GM12878 (cell line): Measurements from ENCODE around the gene C11orf98. TPM values are rescaled to one million over a fixed set of nuclear protein-coding genes. Genes with fewer than 3 reads are reported as not detected.
A peak's percentile ranks its signal among the peaks of the same experiment; 100 is the strongest.

Source experiments
- BCLAF1 ChIP-seq: fragments of 450-650 bp; IDR thresholded peaks from 2 replicates; pipeline ENCODE4 v1.6.1; 2017; ENCODE audit warnings: antibody characterized with exemption, mild to moderate bottlenecking, moderate library complexity
- CEBPB ChIP-seq, 2 experiments: fragments of 150-350 bp in 1 of 2; IDR thresholded peaks; 2 replicates each; pipeline ENCODE4 v1.6.1; 2012 to 2014; ENCODE audit warnings: low read depth in 2 of 2, low read length in 2 of 2, borderline replicate concordance in 1 of 2, inconsistent platforms in 1 of 2
- CUX1 ChIP-seq: IDR thresholded peaks from 2 replicates; pipeline ENCODE4 v1.6.1; 2012; ENCODE audit warnings: improper control_type of control experiment, low read depth, low read length; ENCODE audit not compliant: insufficient replicate concordance
- FOS ChIP-seq: IDR thresholded peaks from 3 replicates; pipeline ENCODE4 v1.6.1; 2011; ENCODE audit warnings: borderline replicate concordance; ENCODE audit not compliant: insufficient read length; ENCODE audit errors: extremely low read depth
- GABPA ChIP-seq: IDR thresholded peaks from 2 replicates; pipeline ENCODE4 v1.6.1; 2014; ENCODE audit warnings: antibody characterized with exemption, low read depth, mild to moderate bottlenecking, inconsistent platforms
- HCFC1 ChIP-seq: fragments of 150-350 bp; IDR thresholded peaks from 2 replicates; pipeline ENCODE4 v1.6.1; 2014; ENCODE audit warnings: low read length
- LARP7 ChIP-seq: fragments of 450-650 bp; IDR thresholded peaks from 2 replicates; pipeline ENCODE4 v1.6.1; 2017; ENCODE audit warnings: mild to moderate bottlenecking
- NFYA ChIP-seq: IDR thresholded peaks from 2 replicates; pipeline ENCODE4 v1.6.1; 2011; ENCODE audit warnings: low read depth, mild to moderate bottlenecking, low read length, improper control_type of control experiment, borderline replicate concordance
- NFYB ChIP-seq: IDR thresholded peaks from 2 replicates; pipeline ENCODE4 v1.6.1; 2011; ENCODE audit warnings: low read depth, mild to moderate bottlenecking, low read length, improper control_type of control experiment, moderate library complexity; ENCODE audit not compliant: insufficient read depth
- RBBP5 ChIP-seq: fragments of 200-600 bp; sonication (generic); conservative IDR thresholded peaks from 2 replicates; pipeline ENCODE4 v1.6.1; 2016
- RUNX3 ChIP-seq: IDR thresholded peaks from 2 replicates; pipeline ENCODE4 v1.6.1; 2012; ENCODE audit warnings: low read length, inconsistent platforms
- SUZ12 ChIP-seq: fragments of 200-600 bp; sonication (generic); IDR thresholded peaks from one replicate; pipeline ENCODE4 v1.6.1; 2018; ENCODE audit warnings: antibody characterized with exemption, mild to moderate bottlenecking; ENCODE audit not compliant: unreplicated experiment
- ZNF217 ChIP-seq: fragments of 450-650 bp; IDR thresholded peaks from 2 replicates; pipeline ENCODE4 v1.6.1; 2017; ENCODE audit warnings: antibody characterized with exemption, mild to moderate bottlenecking
- polyA plus RNA-seq, 11 experiments: library from polyadenylated mRNA; depleted of rRNA in 4 of 11; unstranded in 6 of 11; stranded (reverse) in 5 of 11; fragments of >200 nt; fragmentation: Nextera tagmentation in 4 of 11; fragmentation: Illumina TruSeq in 1 of 11; extraction: Ambion mirVana in 4 of 11; extraction: Trizol in 1 of 11; gene quantifications; 1 replicate in 1 of 11; 2 replicates in 10 of 11; pipeline versions ENCODE4 v1.2.1 to v1.2.3, GENCODE V29; 2011 to 2016; ENCODE audit warnings: inconsistent platforms in 2 of 11, missing spikeins in 2 of 11, low read depth in 1 of 11
- total RNA-seq, 4 experiments: library from RNA; depleted of rRNA in 3 of 4; stranded (reverse); fragments of >200 nt in 3 of 4; fragmentation: Illumina TruSeq in 1 of 4; extraction: Trizol in 1 of 4; gene quantifications; 2 replicates each; pipeline versions ENCODE4 v1.2.1 to v1.2.3, GENCODE V29; 2013 to 2021
- TF ChIP-seq, protein P1 (sequence below): IDR thresholded peaks from 2 replicates; pipeline ENCODE4 v1.6.1; 2011; ENCODE audit warnings: mild to moderate bottlenecking, low read depth, low read length, moderate library complexity; ENCODE audit not compliant: insufficient replicate concordance
- TF ChIP-seq, protein P2 (sequence below): fragments of 450-650 bp; IDR thresholded peaks from 2 replicates; pipeline ENCODE4 v1.6.1; 2016; ENCODE audit warnings: mild to moderate bottlenecking

Gene C11orf98
- total and polyA plus RNA-seq, 10 of the 15 experiments (the other 5 are each of a cell fraction or from before 2014, with no cell fraction given), result 62.5 to 270 (median 162) TPM

DNA sequence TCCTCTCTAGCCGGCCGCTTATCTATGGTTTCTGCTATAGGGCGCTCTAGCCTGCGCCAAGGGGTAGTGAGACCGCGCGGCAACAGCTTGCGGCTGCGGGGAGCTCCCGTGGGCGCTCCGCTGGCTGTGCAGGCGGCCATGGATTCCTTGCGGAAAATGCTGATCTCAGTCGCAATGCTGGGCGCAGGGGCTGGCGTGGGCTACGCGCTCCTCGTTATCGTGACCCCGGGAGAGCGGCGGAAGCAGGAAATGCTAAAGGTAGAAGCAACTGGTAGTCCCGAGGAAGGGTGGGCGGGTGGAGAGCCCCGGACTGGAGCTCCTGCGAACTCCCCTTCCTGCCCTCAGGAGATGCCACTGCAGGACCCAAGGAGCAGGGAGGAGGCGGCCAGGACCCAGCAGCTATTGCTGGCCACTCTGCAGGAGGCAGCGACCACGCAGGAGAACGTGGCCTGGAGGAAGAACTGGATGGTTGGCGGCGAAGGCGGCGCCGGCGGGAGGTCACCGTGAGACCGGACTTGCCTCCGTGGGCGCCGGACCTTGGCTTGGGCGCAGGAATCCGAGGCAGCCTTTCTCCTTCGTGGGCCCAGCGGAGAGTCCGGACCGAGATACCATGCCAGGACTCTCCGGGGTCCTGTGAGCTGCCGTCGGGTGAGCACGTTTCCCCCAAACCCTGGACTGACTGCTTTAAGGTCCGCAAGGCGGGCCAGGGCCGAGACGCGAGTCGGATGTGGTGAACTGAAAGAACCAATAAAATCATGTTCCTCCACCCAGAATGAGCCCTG lies 6.8 kb upstream of the C11orf98 start, which contains the start of the genes LBHD1 and UQCC3 (continued):
- TF ChIP-seq, protein P1, sequence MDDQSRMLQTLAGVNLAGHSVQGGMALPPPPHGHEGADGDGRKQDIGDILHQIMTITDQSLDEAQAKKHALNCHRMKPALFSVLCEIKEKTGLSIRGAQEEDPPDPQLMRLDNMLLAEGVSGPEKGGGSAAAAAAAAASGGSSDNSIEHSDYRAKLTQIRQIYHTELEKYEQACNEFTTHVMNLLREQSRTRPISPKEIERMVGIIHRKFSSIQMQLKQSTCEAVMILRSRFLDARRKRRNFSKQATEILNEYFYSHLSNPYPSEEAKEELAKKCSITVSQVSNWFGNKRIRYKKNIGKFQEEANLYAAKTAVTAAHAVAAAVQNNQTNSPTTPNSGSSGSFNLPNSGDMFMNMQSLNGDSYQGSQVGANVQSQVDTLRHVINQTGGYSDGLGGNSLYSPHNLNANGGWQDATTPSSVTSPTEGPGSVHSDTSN, result no peak
- TF ChIP-seq, protein P2, sequence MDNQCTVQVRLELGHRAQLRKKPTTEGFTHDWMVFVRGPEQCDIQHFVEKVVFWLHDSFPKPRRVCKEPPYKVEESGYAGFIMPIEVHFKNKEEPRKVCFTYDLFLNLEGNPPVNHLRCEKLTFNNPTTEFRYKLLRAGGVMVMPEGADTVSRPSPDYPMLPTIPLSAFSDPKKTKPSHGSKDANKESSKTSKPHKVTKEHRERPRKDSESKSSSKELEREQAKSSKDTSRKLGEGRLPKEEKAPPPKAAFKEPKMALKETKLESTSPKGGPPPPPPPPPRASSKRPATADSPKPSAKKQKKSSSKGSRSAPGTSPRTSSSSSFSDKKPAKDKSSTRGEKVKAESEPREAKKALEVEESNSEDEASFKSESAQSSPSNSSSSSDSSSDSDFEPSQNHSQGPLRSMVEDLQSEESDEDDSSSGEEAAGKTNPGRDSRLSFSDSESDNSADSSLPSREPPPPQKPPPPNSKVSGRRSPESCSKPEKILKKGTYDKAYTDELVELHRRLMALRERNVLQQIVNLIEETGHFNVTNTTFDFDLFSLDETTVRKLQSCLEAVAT, result no peak; the same call in 1 of the 2 replicates
- peak; percentile 82 for TF ChIP-seq NFYB
- no peak for TF ChIP-seq ZNF217
- no peak for TF ChIP-seq NFYA
- peak; percentile 64 for TF ChIP-seq GABPA
- TF ChIP-seq HCFC1, result peak; percentile 60; the same call in 1 of the 2 replicates
- no peak for TF ChIP-seq CEBPB (IDR thresholded peaks at IDR 0.05; ENCODE audit: borderline replicate concordance in 1 of 2, low read depth in 2 of 2, low read length in 2 of 2)
- TF ChIP-seq LARP7, result peak; percentile 60; the same call in 1 of the 2 replicates
- TF ChIP-seq RBBP5, result no peak
- no peak for TF ChIP-seq FOS
- no peak for TF ChIP-seq CUX1
- no peak for TF ChIP-seq SUZ12
- TF ChIP-seq RUNX3, result peak; percentile 66
- TF ChIP-seq BCLAF1, result no peak
